GM10266 (cell line): ENCODE results near the gene NDUFS7.

Experiments
- DNase-seq: peaks from one replicate; pipeline ENCODE4 v3.0.0; 2012; ENCODE audit errors: extremely low spot score
- TF ChIP-seq, protein P1 (sequence below): IDR thresholded peaks from 2 replicates; pipeline ENCODE4 v1.5.1; 2012; ENCODE audit warnings: mild to moderate bottlenecking, low read depth; ENCODE audit not compliant: control insufficient read depth, insufficient read depth; ENCODE audit errors: missing control alignments

NDUFS7 gene

DNA sequence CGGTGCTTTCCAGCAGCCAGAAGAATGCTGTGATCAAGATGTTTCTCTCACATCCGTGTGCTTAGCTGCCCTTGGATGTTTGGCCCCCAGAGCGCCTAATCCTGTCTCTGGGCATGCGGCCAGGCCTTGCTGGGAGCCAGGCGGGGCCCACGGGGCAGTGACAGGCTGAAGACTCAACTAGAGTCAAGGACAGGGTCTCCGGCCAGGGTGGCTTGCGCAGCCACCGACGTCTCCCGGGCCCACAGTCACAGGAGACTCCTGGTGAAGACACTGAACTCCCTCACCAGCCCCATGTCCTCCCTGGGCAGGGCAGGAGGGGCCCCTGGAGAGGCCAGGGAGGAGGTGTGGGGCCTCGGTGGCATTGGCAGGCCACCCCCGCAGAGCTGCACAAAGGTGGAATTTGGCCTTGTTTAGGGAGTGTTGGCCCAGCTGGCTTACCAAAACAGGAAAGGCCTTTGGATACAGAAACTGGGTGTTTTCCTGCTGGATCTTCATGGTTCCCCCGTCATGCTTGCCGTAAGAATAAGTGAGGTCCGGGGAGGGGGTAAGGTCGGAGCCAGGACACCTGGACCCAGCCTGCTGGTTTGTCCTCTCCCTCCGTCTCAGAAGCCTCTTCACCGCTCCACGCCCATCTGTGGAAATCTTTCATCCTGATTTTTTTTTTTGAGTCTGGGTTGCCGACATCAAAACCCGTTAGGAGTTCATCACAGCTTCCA, 10.0 kb upstream of the NDUFS7 start:
- TF ChIP-seq, protein P1, sequence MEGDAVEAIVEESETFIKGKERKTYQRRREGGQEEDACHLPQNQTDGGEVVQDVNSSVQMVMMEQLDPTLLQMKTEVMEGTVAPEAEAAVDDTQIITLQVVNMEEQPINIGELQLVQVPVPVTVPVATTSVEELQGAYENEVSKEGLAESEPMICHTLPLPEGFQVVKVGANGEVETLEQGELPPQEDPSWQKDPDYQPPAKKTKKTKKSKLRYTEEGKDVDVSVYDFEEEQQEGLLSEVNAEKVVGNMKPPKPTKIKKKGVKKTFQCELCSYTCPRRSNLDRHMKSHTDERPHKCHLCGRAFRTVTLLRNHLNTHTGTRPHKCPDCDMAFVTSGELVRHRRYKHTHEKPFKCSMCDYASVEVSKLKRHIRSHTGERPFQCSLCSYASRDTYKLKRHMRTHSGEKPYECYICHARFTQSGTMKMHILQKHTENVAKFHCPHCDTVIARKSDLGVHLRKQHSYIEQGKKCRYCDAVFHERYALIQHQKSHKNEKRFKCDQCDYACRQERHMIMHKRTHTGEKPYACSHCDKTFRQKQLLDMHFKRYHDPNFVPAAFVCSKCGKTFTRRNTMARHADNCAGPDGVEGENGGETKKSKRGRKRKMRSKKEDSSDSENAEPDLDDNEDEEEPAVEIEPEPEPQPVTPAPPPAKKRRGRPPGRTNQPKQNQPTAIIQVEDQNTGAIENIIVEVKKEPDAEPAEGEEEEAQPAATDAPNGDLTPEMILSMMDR, result no peak
- DNase-seq, result no peak

DNA sequence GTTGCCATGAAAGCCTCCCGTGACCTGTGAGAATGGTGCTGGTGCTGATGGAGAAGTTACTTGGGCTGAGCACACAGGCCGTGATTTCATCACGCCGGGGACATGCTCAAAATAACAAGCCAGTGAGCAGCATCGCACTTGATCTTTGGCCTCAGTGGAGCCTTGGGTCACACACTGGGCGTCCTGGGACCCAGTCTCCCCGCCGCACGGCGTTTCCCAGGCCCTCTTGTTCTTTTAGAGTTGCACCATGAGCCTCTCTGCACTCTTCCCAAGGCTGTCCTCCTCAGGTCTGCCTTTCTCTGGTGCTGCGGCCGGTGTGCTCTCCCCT, 9.5 kb upstream of the NDUFS7 start:
- DNase-seq, result no peak
- TF ChIP-seq, protein P1, result no peak

DNA sequence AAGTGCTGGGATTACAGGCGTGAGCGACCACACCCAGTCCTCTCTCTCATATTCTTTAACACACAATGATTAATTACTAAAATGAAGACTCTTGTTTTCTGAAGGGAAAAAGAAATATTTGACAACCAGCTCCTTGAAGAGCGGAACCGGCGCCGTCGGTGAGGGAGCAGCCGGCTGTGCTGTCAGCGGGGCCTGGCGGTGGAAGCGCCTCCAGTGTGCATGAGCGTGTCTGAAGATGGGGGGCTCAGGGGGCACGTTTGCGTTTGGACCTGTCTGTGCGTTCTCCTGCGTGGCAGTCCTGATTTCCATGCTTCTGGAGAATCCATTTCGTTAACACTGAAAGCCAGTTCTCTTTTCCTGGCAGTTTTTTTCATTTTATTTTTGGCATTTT, 7.3 kb upstream of the NDUFS7 start:
- TF ChIP-seq, protein P1, result no peak

DNA sequence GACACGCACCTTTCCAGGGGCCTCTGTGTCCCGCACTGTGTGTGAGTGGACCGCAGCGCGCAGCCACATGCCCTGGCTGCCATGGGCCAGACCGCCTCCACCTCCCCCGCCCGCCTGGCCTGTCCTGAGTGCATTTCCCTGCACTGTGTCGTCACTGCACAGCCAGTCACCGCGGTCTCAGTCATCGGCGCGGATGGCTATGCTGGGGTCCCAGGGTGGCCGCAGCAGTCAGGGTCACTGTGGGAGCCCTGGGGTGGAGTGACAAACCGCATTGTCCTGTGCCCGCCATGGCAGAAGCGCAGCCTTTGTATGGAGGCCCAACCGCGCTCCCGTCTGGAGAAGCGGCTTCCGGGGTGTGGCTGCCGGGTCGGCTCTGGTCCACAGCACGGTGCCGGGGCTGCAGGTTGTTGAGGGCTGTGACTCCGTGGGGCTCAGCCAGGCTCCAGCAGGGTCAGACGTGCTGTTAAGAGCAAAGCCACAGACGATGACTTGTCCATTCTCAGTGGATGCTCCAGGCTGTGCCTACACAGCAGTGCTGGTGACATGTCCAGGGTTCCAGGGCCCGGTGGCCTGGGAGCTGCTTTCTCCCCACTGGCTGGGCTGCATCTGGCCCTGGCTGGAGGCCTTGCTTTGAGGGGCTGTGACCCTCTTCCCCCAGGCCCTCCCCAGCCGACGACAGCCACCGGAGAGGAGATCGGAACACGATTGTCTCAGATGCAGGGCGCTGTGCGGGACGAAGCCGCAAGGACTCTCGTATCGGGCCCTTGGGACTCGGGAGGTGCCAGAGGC, 6.3 kb upstream of the NDUFS7 start:
- TF ChIP-seq, protein P1, result no peak
- DNase-seq, result no peak

More for the DNA sequence above, 7.3 kb upstream of the NDUFS7 start:
- no peak for DNase-seq

DNA sequence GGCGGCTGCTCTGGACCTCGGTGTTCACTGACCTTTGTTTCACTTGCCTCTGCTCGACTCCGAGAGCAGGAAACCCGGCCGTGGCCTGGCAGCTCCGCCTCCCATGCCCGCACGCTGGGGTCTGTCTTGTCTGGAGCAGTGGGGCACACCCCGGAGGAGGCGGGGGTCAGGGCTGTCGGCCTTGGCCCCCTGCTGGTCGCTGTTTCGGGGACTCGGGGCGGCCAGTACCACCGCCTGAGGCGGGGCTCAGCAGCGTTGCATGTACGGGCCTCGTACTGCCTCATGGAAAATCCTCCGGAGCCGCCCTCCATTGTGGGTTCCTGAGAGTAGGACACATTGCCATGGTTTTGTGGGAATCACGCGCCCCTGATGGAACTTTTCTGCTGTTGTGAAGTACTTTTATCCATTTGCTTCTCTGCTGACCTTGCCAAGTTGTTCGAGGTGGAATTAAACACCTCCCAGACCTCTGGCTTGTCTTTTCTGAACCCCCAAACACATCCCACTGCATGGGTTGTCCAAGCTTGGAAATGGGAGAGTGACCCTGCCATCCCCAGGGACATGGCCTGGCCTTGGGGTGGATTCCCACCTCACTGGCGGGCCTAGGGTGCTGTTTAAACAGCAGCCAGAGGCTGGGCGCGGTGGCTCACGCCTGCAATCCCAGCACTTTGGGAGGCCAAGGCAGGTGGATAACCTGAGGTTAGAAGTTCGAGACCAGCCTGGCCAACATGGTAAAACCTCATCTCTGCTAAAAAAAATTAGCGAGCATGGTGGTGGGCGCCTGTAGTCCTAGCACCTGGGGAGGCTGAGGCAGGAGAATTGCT, 5.5 kb upstream of the NDUFS7 start:
- TF ChIP-seq, protein P1, result no peak
- DNase-seq, result no peak

DNA sequence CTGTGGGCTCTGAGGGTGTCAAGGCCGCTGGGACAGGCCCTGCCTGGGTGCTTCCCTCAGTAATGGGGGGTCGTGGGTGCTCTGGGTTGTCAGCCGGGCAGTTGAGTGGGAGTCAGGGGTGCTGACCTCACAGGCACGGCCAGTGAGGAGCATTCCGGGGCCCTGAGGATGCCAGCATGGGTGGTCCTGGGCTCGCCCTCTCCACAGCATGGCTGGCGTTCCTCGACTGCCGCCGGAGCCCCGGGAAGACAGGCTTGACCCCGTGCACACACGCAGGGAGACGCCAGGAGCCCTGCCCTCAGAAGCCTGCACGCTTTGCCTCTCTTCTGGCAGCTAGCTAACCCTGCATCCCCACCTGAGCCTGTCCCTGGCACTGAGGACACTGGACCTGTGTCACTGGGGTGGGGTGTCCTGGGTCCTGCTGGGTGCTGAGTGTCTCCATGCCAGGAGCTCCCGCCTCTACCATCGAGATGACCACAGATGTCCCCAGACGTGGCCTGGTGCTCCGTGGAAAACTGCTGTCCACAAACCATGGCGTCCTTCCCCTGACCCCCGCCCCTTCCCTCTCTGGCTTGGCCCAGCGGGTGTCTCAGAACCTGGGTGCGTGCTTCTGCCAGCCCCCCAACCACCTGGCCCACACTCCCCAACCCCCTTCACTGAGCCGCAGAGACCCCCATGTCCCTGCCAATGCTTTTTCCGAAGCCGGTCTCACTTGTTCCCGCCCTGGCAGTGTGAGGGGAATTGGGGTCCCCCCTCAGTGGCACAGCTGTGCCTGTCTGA, 4.4 kb upstream of the NDUFS7 start:
- DNase-seq, result no peak
- TF ChIP-seq, protein P1, result no peak
